IPS DF 4.7 (cell line): ENCODE data around the gene NRDE2.
A peak's percentile ranks its signal among the peaks of the same experiment; 100 is the strongest.

Experiments
- DNase-seq: peaks from one replicate; pipeline ENCODE4 v3.0.0-alpha.2; 2013; ENCODE audit warnings: low spot score; ENCODE audit errors: extremely low read depth

Gene NRDE2, protein sequence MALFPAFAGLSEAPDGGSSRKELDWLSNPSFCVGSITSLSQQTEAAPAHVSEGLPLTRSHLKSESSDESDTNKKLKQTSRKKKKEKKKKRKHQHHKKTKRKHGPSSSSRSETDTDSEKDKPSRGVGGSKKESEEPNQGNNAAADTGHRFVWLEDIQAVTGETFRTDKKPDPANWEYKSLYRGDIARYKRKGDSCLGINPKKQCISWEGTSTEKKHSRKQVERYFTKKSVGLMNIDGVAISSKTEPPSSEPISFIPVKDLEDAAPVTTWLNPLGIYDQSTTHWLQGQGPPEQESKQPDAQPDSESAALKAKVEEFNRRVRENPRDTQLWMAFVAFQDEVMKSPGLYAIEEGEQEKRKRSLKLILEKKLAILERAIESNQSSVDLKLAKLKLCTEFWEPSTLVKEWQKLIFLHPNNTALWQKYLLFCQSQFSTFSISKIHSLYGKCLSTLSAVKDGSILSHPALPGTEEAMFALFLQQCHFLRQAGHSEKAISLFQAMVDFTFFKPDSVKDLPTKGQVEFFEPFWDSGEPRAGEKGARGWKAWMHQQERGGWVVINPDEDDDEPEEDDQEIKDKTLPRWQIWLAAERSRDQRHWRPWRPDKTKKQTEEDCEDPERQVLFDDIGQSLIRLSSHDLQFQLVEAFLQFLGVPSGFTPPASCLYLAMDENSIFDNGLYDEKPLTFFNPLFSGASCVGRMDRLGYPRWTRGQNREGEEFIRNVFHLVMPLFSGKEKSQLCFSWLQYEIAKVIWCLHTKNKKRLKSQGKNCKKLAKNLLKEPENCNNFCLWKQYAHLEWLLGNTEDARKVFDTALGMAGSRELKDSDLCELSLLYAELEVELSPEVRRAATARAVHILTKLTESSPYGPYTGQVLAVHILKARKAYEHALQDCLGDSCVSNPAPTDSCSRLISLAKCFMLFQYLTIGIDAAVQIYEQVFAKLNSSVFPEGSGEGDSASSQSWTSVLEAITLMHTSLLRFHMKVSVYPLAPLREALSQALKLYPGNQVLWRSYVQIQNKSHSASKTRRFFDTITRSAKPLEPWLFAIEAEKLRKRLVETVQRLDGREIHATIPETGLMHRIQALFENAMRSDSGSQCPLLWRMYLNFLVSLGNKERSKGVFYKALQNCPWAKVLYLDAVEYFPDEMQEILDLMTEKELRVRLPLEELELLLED

DNA sequence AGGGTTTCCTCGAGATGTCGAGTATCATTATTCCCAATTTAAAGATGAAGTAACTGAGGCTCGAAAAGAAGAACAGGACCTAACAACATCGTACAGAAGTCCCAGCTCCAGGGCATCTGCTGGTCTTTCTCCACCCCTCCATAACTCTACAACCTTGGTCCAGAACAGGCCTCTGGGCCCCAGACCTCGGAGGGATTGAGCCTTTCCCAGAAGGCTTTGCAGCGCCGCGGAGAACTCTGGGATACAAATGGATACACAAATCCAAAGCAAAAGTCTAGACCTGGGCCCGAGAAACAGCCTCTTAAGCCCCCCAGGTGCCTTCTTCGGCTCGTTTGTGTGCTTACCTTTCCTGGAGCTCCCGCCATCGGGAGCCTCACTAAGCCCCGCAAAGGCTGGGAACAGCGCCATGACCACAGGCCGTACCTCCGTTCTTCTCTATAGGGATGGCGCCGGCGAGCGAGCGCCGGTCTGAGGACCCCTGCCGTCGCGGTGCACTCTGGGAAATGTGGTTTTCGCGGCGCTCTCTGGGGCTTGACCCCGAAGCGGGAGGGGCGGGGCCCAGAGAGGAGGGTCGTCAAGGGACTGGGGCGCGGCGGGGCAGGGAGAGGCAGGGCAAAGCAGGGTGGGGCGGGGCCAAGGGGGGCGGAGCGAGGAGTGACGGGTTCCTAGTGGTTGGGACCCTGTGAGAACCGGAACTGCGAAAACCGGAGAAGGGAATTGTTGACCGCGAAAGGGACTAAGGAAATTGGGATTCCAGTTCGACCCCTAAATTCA lies at the start of gene NRDE2:
TSS of gene NRDE2 (minus strand) at position 445 of the 774 bp plus-strand sequence. CDS start at position 408, 37 bp downstream.
- peak; percentile 85 for DNase-seq

DNA sequence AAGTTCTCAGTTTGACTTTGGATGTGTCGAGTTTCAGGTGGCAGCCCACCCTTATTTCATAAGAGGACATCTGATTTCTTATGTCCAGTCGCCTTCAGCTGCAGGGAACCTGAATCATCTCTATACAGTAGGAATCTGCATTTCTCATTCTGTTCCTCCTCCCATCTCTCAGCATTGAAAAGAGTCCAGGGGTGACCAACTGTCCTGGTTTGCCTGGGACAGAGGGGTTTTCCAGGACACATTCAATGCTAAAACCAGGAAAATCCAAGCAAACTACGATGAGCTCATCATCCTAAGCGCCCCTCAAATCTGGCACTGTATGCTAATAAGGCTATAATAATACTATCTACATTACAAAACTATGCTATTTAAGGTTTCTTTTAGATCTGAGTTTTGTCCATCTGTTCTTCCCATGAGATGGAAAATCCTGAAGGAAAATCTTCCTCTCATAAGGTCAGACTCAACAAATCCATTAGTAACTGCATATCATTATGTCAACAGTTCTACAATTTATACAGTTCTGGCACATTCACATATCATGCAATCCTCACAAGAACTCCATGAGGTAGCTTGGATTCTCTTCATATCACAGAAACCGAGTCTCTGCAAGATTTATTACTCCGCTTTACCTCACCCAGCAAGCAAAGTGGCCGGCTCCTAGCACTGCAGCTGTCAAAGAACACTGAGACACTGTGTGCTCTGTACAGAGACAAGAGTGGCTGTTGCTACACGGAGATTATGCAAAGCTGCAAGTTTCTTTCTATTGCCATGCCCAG lies 49.5 kb upstream of the NRDE2 start:
- DNase-seq: no peak

DNA sequence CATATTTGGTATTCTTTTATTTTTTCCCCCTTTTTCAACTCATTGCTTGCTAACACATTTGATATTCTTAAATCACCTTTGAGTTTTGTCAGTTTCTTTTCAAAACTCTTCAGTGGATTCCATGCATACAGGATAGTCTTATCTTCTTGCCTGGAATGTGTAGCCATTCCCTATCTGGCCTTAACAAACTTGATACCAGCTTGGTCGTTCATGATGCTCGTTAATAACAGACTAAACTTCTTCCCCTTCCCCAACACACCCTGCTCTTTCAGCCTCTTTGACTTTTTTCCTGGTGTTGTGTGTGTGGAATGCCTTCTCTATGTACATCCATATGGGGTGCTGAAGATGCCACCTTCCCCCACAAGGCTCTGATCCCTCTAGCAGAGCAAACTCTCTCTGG lies 47.4 kb upstream of the NRDE2 start:
- no peak for DNase-seq

DNA sequence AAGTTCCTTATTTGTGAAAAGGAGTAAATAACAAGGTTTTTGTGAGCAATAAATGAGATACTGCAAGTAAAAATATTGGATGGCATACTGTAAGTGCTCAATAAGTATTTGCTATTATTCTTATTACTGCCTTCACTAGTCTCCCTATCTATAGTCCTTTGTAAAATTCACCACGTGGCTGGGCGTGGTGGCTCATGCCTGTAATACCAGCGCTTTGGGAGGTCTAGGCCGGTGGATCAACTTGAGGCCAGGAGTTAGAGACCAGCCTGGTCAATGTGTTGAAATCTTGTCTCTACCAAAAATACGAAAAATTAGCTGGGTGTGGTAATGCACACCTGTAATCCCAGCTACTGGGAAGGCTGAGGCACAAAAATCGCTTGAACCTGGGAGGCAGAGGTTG lies 46.5 kb upstream of the NRDE2 start:
- DNase-seq: no peak

- DNase-seq: no peak
Measured at GRCh38 chr14:90375934-90376333, 44.2 kb upstream of the NRDE2 start.

DNA sequence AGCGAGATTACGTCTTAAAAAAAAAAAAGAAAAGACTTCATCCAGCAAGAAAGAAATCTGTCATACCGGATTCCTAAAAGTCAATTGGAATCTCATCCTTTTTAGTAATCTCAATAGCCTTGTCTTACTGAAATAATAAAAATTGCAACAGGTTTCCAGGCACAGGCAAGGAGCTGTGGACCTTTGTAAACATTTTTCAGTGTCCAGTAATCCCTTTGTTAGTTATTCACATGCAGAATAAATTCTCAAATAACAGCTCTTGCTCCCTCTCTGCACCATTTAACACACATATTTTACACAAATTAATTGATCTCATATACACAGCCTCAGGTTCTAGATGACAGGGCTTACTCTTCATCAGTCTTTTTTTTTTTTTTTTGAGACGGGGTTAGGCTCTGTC lies 43.1 kb upstream of the NRDE2 start:
- DNase-seq: no peak

DNA sequence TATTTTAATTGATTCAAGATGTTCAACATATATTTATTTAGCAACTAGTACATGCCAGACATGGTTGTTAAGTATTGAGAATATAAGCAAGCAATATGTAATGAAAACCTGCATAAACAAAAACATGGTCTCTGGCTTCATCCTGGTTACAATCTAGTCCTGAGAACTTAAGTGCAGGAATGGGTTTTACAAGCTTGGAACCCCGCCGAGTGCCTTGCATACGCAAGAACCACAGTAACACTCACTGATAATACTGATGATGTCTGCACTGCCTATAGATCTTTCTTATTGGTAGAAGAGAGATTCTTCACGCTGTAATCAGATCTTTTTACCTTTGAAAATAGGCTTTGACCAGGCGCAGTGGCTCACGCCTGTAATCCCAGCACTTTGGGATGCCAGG lies 42.1 kb upstream of the NRDE2 start:
- no peak for DNase-seq

- no peak for DNase-seq
Measured at GRCh38 chr14:90368946-90369721, 37.4 kb upstream of the NRDE2 start.

DNA sequence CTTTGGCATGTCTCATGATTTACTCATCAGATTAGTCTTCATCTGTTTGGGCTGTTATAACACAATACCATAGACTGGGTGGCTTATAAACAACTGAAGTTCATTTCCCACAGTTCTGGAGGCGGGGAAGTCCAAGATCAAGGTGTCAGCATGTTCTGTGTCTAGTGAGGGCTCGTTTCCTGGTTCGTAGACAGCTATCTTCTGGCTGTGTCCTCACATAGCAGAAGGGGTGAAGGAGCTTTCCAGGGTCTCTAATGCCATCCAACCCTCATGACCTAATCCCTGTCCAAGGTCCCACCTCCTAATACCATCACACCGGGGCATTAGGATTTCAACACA lies 30.8 kb upstream of the NRDE2 start:
- DNase-seq: no peak

- no peak for DNase-seq
Measured at GRCh38 chr14:90361865-90362557, 30.3 kb upstream of the NRDE2 start.

- DNase-seq: no peak
Measured at GRCh38 chr14:90358359-90358758, 26.6 kb upstream of the NRDE2 start.

- DNase-seq: no peak
Measured at GRCh38 chr14:90356925-90357324, 25.2 kb upstream of the NRDE2 start.

DNA sequence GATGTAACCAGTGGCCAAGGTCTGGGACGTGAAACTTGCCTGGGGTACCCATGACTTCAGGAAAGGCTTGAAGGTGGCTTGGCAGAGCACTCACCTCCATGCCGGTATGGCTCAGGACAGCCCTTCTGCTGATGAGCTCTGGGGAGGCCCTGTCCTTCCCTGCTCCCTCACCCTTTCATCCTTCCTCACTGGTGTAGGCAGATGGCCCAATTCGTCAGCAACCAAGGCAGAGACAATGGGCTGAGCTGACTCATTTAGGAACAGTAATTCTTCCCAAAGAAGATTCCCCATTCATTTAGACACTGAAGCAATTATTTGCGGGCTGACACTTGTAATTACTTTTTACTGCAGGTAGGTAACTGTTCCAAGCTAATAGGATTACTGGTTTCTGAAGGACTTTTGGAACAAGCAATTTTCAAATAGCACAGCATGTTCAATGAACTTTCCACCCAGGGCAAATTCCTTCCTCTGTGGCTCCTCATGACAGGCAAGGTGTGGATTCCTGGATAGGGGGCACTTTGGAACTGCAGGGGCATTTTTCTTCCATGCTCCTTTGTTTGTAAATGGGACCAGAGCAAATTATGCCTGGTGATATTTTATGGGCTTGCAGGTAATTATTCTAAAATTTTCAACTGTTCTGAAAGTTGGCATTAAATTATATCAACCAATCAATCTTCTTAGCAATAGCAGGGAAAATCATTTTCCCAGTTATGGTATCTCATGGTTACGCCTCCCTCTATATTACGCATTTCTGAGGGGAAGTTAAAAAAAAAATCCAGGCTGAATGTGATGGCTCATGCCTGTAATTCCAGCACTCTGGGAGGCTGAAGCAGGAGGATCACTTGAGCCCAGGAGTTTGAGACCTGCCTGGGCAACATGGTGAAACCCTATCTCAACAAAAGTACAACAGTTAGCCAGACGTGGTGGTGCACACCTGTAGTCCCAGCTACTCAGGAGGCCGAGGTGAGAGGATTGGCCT lies 24.1 kb upstream of the NRDE2 start:
- no peak for DNase-seq

GRCh38 chr14:90354551-90355298 lies 23.0 kb upstream of the NRDE2 start:
- DNase-seq: no peak

DNA sequence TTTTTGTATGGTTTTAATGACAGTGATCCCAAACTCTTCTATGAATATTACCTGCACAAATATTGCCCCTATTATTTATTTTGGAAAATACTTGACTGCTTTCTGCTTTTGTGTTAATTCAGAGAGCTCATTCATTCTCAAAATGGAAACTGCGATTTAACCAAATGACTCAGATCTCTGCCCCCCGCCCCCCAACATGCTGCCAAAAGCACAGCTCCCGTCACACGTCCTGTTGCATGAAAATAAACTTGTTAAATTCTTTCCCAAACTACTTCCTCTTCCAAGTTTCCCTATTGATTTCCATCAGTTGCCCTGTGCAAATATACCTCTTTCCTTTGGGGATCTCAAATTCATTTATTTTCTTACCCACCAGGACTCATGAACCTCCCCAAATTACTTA lies 18.0 kb upstream of the NRDE2 start:
- no peak for DNase-seq

DNA sequence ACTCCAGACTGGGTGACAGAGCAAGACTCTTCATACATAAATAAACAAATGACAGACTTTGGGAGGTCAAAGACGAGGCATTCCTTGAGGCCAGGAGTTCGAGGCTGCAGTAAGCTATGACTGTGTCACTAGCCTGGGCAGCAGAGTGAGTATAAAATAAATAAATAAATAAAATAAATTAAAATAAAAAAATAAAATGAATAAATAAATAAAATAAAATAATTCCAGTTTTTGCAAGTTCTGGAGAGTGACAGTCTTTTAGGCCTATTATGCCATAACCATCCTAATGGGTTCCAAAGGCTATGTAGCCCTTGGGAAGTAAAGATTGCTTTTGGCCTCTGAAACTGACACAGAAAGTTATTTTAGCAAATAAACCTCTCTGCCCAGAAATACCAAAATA lies 16.5 kb upstream of the NRDE2 start:
- DNase-seq: no peak

DNA sequence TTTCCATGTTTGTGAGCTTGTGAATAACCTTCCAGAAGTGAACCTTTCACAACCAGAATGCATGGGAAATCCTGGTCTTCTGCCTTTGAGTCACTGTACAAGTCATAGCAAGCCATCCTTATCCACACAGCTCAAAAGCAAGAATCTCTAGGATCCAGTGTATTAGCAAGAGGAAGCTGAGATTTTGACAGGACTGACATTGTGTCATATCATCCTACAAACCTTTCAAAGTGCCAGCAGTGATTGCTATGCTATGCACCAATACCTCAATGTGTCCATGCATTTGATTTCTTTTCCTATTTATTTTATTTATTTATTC lies 13.5 kb upstream of the NRDE2 start:
- no peak for DNase-seq
